HCT116 (cell line): ENCODE measurements around the gene RBBP8.

Source experiments
- CTCF ChIP-seq, 3 experiments: fragments of 200-600 bp in 1 of 3; sonication (generic) in 1 of 3; IDR thresholded peaks in 2 of 3; conservative IDR thresholded peaks in 1 of 3; 2 replicates each; pipeline ENCODE4 v1.5.1; 2012 to 2017; ENCODE audit warnings: low read depth in 2 of 3, low read length in 2 of 3, antibody characterized with exemption in 1 of 3, borderline replicate concordance in 1 of 3, control low read depth in 1 of 3, mild to moderate bottlenecking in 1 of 3, mixed read lengths in 1 of 3, mixed run types in 1 of 3, moderate library complexity in 1 of 3; ENCODE audit not compliant: insufficient read depth in 1 of 3
- EGR1 ChIP-seq: IDR thresholded peaks from 2 replicates; pipeline ENCODE4 v1.6.1; 2012; ENCODE audit warnings: low read depth
- EZH2 ChIP-seq: fragments of 200-600 bp; sonication (generic); IDR thresholded peaks from 2 replicates; pipeline ENCODE4 v1.6.1; 2017; ENCODE audit warnings: antibody characterized with exemption, mixed run types
- EZH2phosphoT487 ChIP-seq: fragments of 200-600 bp; IDR thresholded peaks from 2 replicates; pipeline ENCODE4 v1.6.1; 2018; ENCODE audit warnings: antibody characterized with exemption, borderline replicate concordance
- POLR2A ChIP-seq: IDR thresholded peaks from 2 replicates; pipeline ENCODE4 v1.7.0; 2011; ENCODE audit warnings: borderline replicate concordance; ENCODE audit not compliant: insufficient read depth, insufficient read length; ENCODE audit errors: extremely low read depth
- POLR2AphosphoS5 ChIP-seq: IDR thresholded peaks from 2 replicates; pipeline ENCODE4 v1.6.1; 2011; ENCODE audit warnings: mild to moderate bottlenecking, low read depth, low read length, moderate library complexity
- REST ChIP-seq: IDR thresholded peaks from 2 replicates; pipeline ENCODE4 v1.6.1; 2012; ENCODE audit warnings: low read depth
- TCF7L2 ChIP-seq: IDR thresholded peaks from 2 replicates; pipeline ENCODE4 v1.7.0; 2011; ENCODE audit warnings: borderline replicate concordance, inconsistent platforms; ENCODE audit not compliant: insufficient read depth, insufficient read length; ENCODE audit errors: extremely low read depth
- YY1 ChIP-seq: IDR thresholded peaks from 2 replicates; pipeline ENCODE4 v1.6.1; 2011; ENCODE audit warnings: low read length, low read depth, moderate library complexity, mild to moderate bottlenecking; ENCODE audit not compliant: insufficient replicate concordance; ENCODE audit errors: extremely low read depth

GRCh38 chr18:22883827-22884226, 49.3 kb upstream of the RBBP8 start:
- TF ChIP-seq POLR2AphosphoS5 (no peak), REST (no peak), EZH2phosphoT487 (no peak), EGR1 (no peak), CTCF (IDR thresholded peaks at IDR 0.05 in 2 of 3, conservative IDR thresholded peaks at IDR 0.05 in 1 of 3; ENCODE audit: borderline replicate concordance in 1 of 3, insufficient read depth in 1 of 3, low read depth in 2 of 3, low read length in 2 of 3) (no peak), EZH2 (no peak), POLR2A (no peak), YY1 (no peak), TCF7L2 (no peak)
